Measurements from ENCODE around the gene TRDN. TPM values are rescaled to one million over a fixed set of nuclear protein-coding genes. Genes with fewer than 3 reads are reported as not detected.

The TRDN gene
- total RNA-seq, 1 experiment from 2014 or later = 10.4 TPM

- Histone ChIP-seq H3K23me2 (ENCODE audit: insufficient read length, low read depth, low read length, poor library complexity, severe bottlenecking) (no peaks in the 10 kb centered on the region), H2AFZ (ENCODE audit: low read length) (no peak overlapping the region), H3K9me3 (ENCODE audit: control insufficient read depth, low read depth, low read length) (no peaks in the 10 kb centered on the region), H3K27me3 (ENCODE audit: insufficient read depth, low read length) (no peaks in the 10 kb centered on the region), H2BK20ac (ENCODE audit: low read depth, low read length, poor library complexity, severe bottlenecking) (no peak overlapping the region), H3K18ac (ENCODE audit: insufficient read length, low read depth, low read length) (no peak overlapping the region), H3K79me1 (ENCODE audit: insufficient read depth, low read depth, low read length, poor library complexity, severe bottlenecking) (no peaks in the 10 kb centered on the region), H3K4me2 (ENCODE audit: insufficient read depth, insufficient read length, low read length) (no peak overlapping the region), H2BK120ac (ENCODE audit: low read depth, low read length, poor library complexity, severe bottlenecking) (no peak overlapping the region), H2BK15ac (ENCODE audit: low read depth, low read length) (no peak overlapping the region), H2BK5ac (ENCODE audit: insufficient read length, low read length) (no peak overlapping the region), H3K79me2 (ENCODE audit: insufficient read depth, low read length) (no peaks in the 10 kb centered on the region), H3K14ac (ENCODE audit: insufficient read depth, low read length) (no peak overlapping the region), H4K91ac (ENCODE audit: insufficient read length, low read depth, low read length) (no peak overlapping the region), H3K9ac (ENCODE audit: extremely low read depth, insufficient read length, low read length) (no peak overlapping the region), H3K4me1 (ENCODE audit: insufficient read depth, low read length) (no peaks in the 10 kb centered on the region; the same call in 1 of the 2 replicates), H2AK5ac (ENCODE audit: insufficient read length, low read length) (no peak overlapping the region), H3K4ac (ENCODE audit: low read depth, low read length) (no peak overlapping the region), H3K23ac (ENCODE audit: insufficient read length, low read depth, low read length) (no peak overlapping the region), H3K56ac (ENCODE audit: insufficient read length, low read depth, low read length) (no peak overlapping the region), H3K27ac (ENCODE audit: insufficient read length, low read depth, low read length) (no peak overlapping the region), H4K8ac (replicated peaks; ENCODE audit: insufficient read length, low read depth, low read length) (no peak overlapping the region), H3T11ph (ENCODE audit: low read length) (no peak overlapping the region), H2BK12ac (ENCODE audit: insufficient read length, low read depth, low read length) (no peak overlapping the region), H4K5ac (ENCODE audit: insufficient read length, low read depth, low read length) (no peak overlapping the region), H4K20me1 (ENCODE audit: control insufficient read depth, insufficient read depth, insufficient read length) (no peaks in the 10 kb centered on the region)
- no CpG with 5 or more reads among the region's 1 CpG for WGBS (ENCODE audit: extremely low coverage, insufficient read length, low lambda C conversion rate)
- H3K9me3 Mint-ChIP-seq = no peaks in the 10 kb centered on the region
- DNase-seq = no peak
- no peak overlapping the region for H3K4me3 Mint-ChIP-seq
- no peaks in the 10 kb centered on the region for H3K36me3 Mint-ChIP-seq (ENCODE audit: insufficient read depth in 1 of 3, low read depth in 3 of 3)
- H3K27me3 Mint-ChIP-seq (ENCODE audit: low read depth) = no peaks in the 10 kb centered on the region
- TF ChIP-seq CTCF (conservative IDR thresholded peaks at IDR 0.05) = no peak
- H3K27ac Mint-ChIP-seq = no peak overlapping the region
- peaks cover 12 to 14% of the 10 kb centered on the region in 2 experiments for H3K4me1 Mint-ChIP-seq
These were observed 1.2 kb downstream of the TRDN start for GRCh38 chr6:123635567-123635966.
